IPS DF 6.9 (cell line): ENCODE data around the gene SLC8A2.
"Not testable (repeated sequence)": the region's sequence is repeated elsewhere in the genome, so short reads cannot be mapped to it uniquely, and the experiment has no call there.

Experiments
- DNase-seq: peaks from one replicate; pipeline ENCODE4 v3.0.0-alpha.2; 2013; ENCODE audit warnings: low read depth, low spot score
- H3K27ac ChIP-seq: one replicate; pipeline ENCODE4 v1.5.1; 2013; ENCODE audit warnings: low read length, control low read depth
- H3K27me3 ChIP-seq: 2 replicates; pipeline ENCODE4 v1.6.1; 2013; ENCODE audit warnings: mild to moderate bottlenecking, low read length; ENCODE audit not compliant: control insufficient read depth, insufficient read depth
- H3K36me3 ChIP-seq: 2 replicates; pipeline ENCODE4 v1.6.1; 2013; ENCODE audit warnings: low read length; ENCODE audit not compliant: control insufficient read depth, insufficient read depth
- H3K4me1 ChIP-seq: 2 replicates; pipeline ENCODE4 v1.6.1; 2013; ENCODE audit warnings: low read length; ENCODE audit not compliant: control insufficient read depth, insufficient read depth
- H3K4me3 ChIP-seq: 2 replicates; pipeline ENCODE4 v1.5.1; 2013; ENCODE audit warnings: mild to moderate bottlenecking, low read length
- H3K9me3 ChIP-seq: 2 replicates; pipeline ENCODE4 v1.6.1; 2013; ENCODE audit warnings: low read length, inconsistent platforms; ENCODE audit not compliant: control insufficient read depth, insufficient read depth
- WGBS: extraction: QIAGEN DNeasy Blood & Tissue Kit; methylation state at CpG from one replicate; pipeline ENCODE4 v1.1.7; 2013; ENCODE audit warnings: mixed read lengths, missing lambda C conversion rate; ENCODE audit not compliant: insufficient read length, insufficient coverage; 5-methylcytosine and 5-hydroxymethylcytosine counted together

Gene SLC8A2

DNA sequence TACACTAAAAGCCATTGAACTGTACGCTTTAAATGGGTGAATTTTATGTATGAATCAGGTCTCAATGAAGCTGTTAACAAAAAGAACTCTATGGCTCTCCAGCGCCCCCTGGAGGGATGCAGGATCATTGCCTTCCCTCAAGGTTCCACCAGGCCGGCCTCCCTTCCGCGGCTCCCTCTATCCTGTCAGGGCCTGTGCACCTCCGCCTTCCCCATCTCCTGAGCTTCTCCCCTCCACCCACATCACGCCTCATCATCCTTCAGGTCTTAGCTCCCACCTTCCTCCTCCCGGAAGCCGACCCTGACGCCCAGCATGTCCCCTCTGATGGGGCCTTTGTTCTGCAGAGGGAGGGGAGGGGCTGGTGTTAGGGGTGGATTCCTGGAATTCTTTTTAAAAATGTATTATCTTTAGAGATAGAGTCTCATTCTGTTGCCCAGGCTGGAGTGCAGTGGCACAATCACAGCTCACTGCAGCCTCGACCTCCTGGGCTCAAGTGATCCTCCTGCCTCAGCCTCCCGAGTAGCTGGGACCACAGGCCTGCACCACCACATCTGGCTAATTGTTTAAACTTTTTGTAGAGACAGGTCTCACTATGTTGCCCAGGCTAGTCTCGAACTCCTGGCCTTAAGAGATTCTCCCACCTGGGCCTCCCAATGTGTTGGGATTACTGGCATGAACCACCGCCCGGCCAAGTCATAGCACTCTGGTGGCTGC lies 80.0 kb downstream of the SLC8A2 start:
- Histone ChIP-seq H3K4me3 (no peak overlapping the region), H3K27me3 (no peaks in the 10 kb centered on the region), H3K36me3 (no peaks in the 10 kb centered on the region), H3K27ac (no peak overlapping the region), H3K4me1 (no peaks in the 10 kb centered on the region), H3K9me3 (no peaks in the 10 kb centered on the region)
- WGBS, result no CpG with 5 or more reads among the region's 15 CpGs
- DNase-seq, result peak; percentile 81

DNA sequence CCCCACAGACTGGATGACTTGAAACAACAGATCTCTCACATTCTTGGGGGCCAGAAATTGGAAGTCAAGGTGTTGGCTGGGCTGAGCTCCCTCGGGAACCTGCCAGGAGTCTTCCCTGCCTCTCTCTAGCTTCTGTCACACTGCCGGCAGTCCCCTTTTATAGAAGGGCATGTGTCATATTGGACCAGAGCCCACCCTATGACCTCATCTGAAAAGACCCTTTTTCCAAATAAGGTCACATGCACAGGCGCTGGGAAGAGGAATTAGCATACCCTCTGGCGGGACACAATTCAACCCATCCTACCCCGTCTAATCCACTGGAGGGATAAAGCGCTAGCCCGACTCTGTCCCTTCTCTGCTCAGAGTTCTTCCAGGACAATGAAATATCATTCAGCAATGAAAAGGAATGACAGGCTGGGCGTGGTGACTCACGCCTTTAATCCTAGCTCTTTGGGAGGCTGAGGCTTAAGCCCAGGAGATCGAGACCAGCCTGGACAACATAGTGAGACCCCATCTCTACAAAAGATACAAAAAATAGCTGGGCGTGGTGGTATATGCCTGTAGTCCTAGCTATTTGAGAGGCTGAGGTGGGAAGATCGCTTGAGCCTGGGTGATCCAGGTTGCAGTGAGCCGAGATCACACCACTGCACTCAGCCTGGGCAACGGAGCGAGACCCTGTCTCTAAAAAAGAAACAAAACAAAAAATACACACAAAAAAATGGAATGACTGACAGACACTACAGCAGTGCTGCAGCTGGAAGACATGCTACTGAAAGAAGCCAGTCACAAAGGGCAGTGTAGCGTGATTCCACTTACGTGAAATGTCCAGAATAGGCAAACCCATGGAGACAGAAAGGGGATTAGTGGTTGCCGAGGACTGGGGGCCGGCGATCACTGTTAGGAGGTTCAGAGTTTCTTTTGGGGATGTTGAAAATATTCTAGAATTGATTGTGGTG lies 80.9 kb downstream of the SLC8A2 start:
- Histone ChIP-seq H3K9me3 (no peaks in the 10 kb centered on the region), H3K4me1 (no peaks in the 10 kb centered on the region), H3K27ac (no peak overlapping the region), H3K4me3 (no peak overlapping the region), H3K36me3 (no peaks in the 10 kb centered on the region), H3K27me3 (no peaks in the 10 kb centered on the region)
- no peak for DNase-seq
- no CpG with 5 or more reads among the region's 20 CpGs for WGBS

DNA sequence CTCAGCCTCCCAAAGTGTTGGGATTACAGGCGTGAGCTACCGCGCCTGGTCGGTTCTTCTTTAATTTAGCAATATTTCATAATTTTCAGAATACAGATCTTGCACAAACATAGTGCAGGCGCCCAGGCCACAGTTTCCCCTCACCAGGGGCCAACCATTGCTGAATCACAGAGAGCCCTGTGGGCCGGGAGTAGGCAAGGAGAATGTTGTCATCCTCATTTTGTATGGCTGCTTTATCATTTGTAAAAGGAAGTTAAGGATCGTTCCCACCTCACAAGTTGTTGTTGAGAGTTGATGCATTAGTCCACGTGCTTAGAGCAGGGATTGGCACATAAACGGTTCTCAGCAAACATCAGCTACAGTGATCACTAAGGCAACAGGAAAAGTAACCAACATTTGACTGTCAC lies 82.5 kb downstream of the SLC8A2 start:
- Histone ChIP-seq H3K27me3 (no peaks in the 10 kb centered on the region), H3K9me3 (no peaks in the 10 kb centered on the region), H3K4me1 (no peaks in the 10 kb centered on the region), H3K4me3 (no peak overlapping the region), H3K36me3 (no peaks in the 10 kb centered on the region), H3K27ac (no peak overlapping the region)
- no CpG with 5 or more reads among the region's 9 CpGs for WGBS
- no peak for DNase-seq

DNA sequence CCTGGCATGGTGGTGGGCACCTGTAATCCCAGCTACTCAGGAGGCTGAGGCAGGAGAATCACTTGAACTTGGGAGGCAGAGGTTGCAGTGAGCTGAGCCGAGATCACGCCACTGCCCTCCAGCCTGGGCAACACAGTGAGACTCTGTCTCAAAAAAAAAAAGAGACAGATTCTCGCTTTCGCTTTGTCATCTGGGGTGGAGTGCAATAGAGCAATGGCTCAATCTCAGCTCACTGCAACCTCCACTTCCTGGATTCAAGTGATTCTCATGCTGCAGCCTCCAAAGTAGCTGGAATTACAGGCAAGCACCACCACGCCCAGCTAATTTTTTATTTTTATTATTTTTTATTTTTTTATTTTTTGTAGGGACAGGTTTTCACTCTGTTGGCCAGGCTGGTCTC lies 83.0 kb downstream of the SLC8A2 start:
- H3K4me1 ChIP-seq, H3K27ac ChIP-seq, H3K27me3 ChIP-seq, DNase-seq, H3K4me3 ChIP-seq, H3K36me3 ChIP-seq, H3K9me3 ChIP-seq: not testable (repeated sequence)
- WGBS, result no CpG with 5 or more reads among the region's 5 CpGs

DNA sequence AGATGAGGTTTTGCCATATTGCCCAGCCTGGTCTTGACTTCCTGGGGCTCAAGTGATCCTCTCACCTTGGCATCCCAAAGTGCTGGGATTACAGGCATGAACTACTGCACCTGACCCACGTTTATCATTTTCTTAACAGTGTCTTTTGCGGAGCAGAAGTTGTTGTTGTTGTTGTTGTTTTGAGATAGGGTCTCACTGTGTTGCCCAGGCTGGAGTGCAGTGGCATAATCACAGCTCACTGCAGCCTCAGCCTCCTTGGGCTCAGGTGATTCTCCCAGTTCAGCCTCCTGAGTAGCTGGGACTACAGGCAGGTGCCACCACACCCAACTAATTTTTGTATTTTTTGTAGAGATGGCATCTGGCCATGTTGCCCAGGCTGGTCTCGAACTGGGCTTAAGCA lies 84.1 kb downstream of the SLC8A2 start:
- H3K4me3 ChIP-seq, H3K36me3 ChIP-seq, H3K4me1 ChIP-seq, H3K27me3 ChIP-seq, H3K27ac ChIP-seq, H3K9me3 ChIP-seq, DNase-seq: not testable (repeated sequence)
- no CpG with 5 or more reads among the region's 3 CpGs for WGBS

DNA sequence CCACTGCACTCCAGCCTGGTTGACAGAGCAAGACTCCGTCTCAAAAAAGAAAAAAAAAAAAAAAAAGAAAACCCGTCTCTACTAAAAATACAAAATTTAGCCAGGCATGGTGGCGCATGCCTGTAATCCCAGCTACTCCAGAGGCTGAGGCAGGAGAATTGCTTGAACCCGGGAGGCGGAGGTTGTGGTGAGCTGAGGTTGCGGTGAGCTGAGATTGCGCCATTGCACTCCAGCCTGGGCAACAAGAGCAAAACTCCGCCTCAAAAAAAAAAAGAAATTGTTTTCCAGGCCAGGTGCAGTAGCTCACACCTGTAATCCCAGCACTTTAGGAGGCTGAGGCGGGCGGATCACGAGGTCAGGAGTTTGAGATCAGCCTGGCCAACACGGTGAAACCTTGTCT lies 85.1 kb downstream of the SLC8A2 start:
- WGBS, result no CpG with 5 or more reads among the region's 12 CpGs
- H3K36me3 ChIP-seq, H3K4me3 ChIP-seq, H3K4me1 ChIP-seq, DNase-seq, H3K27me3 ChIP-seq, H3K27ac ChIP-seq, H3K9me3 ChIP-seq: not testable (repeated sequence)

DNA sequence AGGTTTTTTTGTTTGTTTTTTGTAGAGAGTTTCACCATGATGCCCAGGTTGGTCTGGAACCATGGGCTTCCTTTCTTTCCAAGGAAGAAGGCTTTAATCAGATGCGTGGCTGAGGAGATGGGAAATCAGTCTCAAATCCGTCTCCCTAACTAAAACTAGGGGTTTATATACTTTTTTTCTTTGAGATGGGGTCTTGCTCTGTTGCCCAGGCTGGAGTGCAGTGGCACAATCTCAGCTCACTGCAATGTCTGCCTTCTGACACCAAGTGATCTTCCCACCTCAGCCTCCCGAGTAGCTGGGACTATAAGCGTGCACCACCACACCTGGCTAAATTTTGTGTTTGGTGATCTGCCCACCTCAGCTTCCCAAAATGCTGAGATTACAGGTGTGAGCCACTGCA lies 87.2 kb downstream of the SLC8A2 start:
- WGBS, result no CpG with 5 or more reads among the region's 4 CpGs
- peaks cover 26% of the 10 kb centered on the region for H3K36me3 ChIP-seq
- not testable (repeated sequence) for H3K4me1 ChIP-seq, DNase-seq, H3K9me3 ChIP-seq, H3K27me3 ChIP-seq, H3K4me3 ChIP-seq, H3K27ac ChIP-seq

DNA sequence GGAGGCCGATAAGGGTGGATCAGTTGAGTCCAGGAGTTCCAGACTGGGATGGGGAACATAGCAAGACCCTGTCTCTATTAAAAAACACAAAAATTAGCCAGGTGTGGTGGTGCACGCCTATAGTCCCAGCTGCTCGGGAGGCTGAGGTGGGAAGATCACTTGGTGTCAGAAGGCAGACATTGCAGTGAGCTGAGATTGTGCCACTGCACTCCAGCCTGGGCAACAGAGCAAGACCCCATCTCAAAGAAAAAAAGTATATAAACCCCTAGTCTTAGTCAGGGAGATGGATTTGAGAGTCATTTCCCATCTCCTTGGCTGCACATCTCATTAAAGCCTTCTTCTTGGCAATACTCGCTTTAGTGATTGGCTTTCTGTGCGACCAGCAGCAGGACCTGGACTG lies 87.8 kb downstream of the SLC8A2 start:
- not testable (repeated sequence) for H3K4me1 ChIP-seq, H3K9me3 ChIP-seq, H3K27me3 ChIP-seq, DNase-seq, H3K4me3 ChIP-seq, H3K27ac ChIP-seq
- peaks cover 30% of the 10 kb centered on the region for H3K36me3 ChIP-seq
- WGBS, result no CpG with 5 or more reads among the region's 5 CpGs

DNA sequence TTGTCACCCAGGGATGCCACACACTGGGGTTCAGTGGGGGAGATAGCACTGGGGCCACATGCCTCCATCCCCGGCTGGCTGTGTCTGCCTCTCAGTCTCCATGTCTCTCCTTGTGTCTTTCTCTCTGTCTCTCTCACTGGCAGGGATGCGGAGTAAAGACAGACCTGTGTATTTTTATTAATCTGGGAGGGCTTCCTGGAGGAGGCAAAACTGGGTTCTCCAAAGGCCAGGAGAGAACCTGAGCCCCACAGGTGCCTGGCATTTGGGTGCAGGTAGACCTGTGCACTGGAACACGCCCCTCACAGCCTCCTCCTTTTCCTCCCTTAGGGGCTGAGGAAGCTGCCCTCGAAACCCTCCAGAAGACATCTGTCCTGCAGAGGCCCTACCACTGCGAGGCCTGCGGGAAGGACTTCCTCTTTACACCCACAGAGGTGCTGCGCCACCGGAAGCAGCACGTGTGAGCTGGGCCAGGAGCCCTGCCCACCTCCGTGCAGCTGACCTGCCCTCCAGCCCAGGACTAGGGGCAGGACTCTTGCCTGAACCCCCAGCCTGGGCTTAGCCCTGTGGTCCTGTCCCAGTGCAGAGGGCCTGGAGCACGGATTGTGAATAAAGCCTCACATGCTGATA lies 89.9 kb downstream of the SLC8A2 start:
- DNase-seq, result no peak
- no peaks in the 10 kb centered on the region for H3K9me3 ChIP-seq
- H3K4me1 ChIP-seq, result no peaks in the 10 kb centered on the region
- H3K27me3 ChIP-seq, result no peaks in the 10 kb centered on the region
- no peak overlapping the region for H3K4me3 ChIP-seq
- no CpG with 5 or more reads among the region's 11 CpGs for WGBS
- peaks cover 41% of the 10 kb centered on the region for H3K36me3 ChIP-seq
- H3K27ac ChIP-seq, result no peak overlapping the region

DNA sequence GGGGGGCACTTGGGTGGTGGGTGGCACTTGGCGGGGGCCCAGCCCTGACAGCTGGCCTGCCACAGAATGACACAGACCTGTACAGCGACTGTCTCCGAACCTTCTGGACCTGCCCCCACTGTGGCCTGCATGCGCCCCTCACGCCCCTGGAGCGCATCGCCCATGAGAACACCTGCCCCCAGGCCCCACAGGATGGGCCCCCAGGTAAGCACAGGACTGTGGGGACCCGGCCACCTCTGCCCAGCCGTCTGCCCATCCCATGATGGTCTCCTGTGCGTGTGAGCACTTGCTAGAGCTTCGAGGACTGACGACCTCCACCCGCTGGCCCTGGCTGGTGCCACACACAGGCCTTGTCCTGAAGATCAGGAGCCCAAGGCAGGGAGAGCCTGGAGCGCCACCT lies 90.6 kb downstream of the SLC8A2 start:
- WGBS, result no CpG with 5 or more reads among the region's 14 CpGs

More for the DNA sequence above, 90.6 kb downstream of the SLC8A2 start:
- no peaks in the 10 kb centered on the region for H3K9me3 ChIP-seq
- H3K27ac ChIP-seq, result no peak overlapping the region
- DNase-seq, result no peak
- H3K4me1 ChIP-seq, result no peaks in the 10 kb centered on the region
- H3K36me3 ChIP-seq, result peaks cover 47% of the 10 kb centered on the region
- H3K4me3 ChIP-seq, result no peak overlapping the region
- no peaks in the 10 kb centered on the region for H3K27me3 ChIP-seq
